SK-N-SH (cell line): ENCODE results near the gene DEPDC7.

Source experiments
- CTCF ChIP-seq: fragments of 200-600 bp; sonication (generic); IDR thresholded peaks from 2 replicates; pipeline ENCODE4 v1.6.1; 2017; ENCODE audit warnings: antibody characterized with exemption, mild to moderate bottlenecking, moderate library complexity
- ELF1 ChIP-seq: IDR thresholded peaks from 2 replicates; pipeline ENCODE4 v1.4.0; 2012
- GABPA ChIP-seq: IDR thresholded peaks from 2 replicates; pipeline ENCODE4 v1.4.0; 2012; ENCODE audit warnings: low read depth, mild to moderate bottlenecking
- GATA2 ChIP-seq: sonication (generic); formaldehyde crosslinking; IDR thresholded peaks from 2 replicates; pipeline ENCODE4 v1.5.0; 2020; ENCODE audit warnings: mild to moderate bottlenecking, missing genetic modification reagents
- MAX ChIP-seq: IDR thresholded peaks from 2 replicates; pipeline ENCODE4 v1.4.0; 2012; ENCODE audit warnings: low read depth
- POLR2AphosphoS5 ChIP-seq: IDR thresholded peaks from 2 replicates; pipeline ENCODE4 v1.6.1; 2012; ENCODE audit warnings: low read depth, low read length
- RCOR1 ChIP-seq: fragments of 150-350 bp; IDR thresholded peaks from 2 replicates; pipeline ENCODE4 v1.6.1; 2017; ENCODE audit warnings: antibody characterized with exemption, low read length
- RXRA ChIP-seq: IDR thresholded peaks from 2 replicates; pipeline ENCODE4 v1.4.0; 2012; ENCODE audit warnings: low read depth, mild to moderate bottlenecking, borderline replicate concordance
- USF2 ChIP-seq: fragments of 150-350 bp; IDR thresholded peaks from 2 replicates; pipeline ENCODE4 v1.6.1; 2017; ENCODE audit warnings: antibody characterized with exemption, low read length, low read depth, borderline replicate concordance
- YY1 ChIP-seq: IDR thresholded peaks from 2 replicates; pipeline ENCODE4 v1.4.0; 2012; ENCODE audit warnings: low read depth, mild to moderate bottlenecking

GRCh38 chr11:33001281-33001680, 14.4 kb upstream of the DEPDC7 start:
- no peak for TF ChIP-seq RCOR1
- TF ChIP-seq CTCF, result no peak
- no peak for TF ChIP-seq MAX
- no peak for TF ChIP-seq YY1
- no peak for TF ChIP-seq RXRA
- no peak for TF ChIP-seq USF2
- TF ChIP-seq GABPA, result no peak
- no peak for TF ChIP-seq ELF1
- no peak for TF ChIP-seq GATA2 (CRISPR knock-in tag)
- no peak for TF ChIP-seq POLR2AphosphoS5
